Measurements from ENCODE around the gene SPAG9. TPM values are rescaled to one million over a fixed set of nuclear protein-coding genes. Genes with fewer than 3 reads are reported as not detected.

SPAG9 gene
- total RNA-seq, 4 donors from 2014 or later = 117 to 240 (median 154) TPM

DNA sequence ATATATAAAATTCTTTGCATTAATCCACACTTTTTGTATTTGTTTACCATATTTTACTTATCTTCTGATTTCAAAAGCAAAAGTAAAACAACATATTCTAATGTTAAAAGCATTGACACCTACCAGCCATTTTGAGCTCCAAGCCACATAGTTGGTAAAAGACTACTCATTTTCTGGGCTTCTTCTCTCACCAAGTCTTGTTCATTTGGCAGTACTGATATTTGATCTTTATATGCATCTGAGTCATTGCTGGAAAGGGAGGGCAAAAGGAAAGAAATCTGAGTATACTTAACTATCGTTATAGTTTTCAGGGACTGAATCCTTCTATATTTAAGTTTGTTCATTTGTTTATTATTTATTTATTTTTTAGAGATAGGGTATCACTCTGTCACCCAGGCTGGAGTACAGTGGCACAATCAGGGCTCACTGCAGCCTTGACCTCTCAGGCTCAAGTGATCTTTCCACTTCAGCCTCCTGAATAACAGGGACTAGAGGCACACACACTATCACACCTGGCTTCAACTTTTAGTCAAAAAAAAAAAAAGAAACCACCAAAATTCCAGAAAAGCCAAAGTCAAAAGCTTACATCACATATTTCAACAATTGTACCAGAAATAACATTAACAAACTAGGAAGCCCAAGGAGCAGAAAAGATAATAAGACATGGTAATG, 133.5 kb downstream of the SPAG9 start:
- H3K27me3 ChIP-seq = no peaks in the 10 kb centered on the region
- DNase-seq = no peak
- no peaks in the 10 kb centered on the region for H3K9me3 ChIP-seq
- H3K36me3 ChIP-seq = peaks cover 26 to 43% of the 10 kb centered on the region in 2 donors
- no peak overlapping the region for H3K4me3 ChIP-seq (replicated peaks in 1 of 3)
- intact Hi-C loops (cut with DNase I) = no loop called here
- WGBS, 2 donors = 79 to 90% methylated on average over 1 of the region's 1 CpG
- H3K4me1 ChIP-seq = peaks cover 3 to 6% of the 10 kb centered on the region in 2 donors
- peak overlapping the region in 1 of 3 donors; percentile 24 for H3K27ac ChIP-seq
- TF ChIP-seq POLR2A (IDR thresholded peaks at IDR 0.05) = no peak
- TF ChIP-seq, protein P1, sequence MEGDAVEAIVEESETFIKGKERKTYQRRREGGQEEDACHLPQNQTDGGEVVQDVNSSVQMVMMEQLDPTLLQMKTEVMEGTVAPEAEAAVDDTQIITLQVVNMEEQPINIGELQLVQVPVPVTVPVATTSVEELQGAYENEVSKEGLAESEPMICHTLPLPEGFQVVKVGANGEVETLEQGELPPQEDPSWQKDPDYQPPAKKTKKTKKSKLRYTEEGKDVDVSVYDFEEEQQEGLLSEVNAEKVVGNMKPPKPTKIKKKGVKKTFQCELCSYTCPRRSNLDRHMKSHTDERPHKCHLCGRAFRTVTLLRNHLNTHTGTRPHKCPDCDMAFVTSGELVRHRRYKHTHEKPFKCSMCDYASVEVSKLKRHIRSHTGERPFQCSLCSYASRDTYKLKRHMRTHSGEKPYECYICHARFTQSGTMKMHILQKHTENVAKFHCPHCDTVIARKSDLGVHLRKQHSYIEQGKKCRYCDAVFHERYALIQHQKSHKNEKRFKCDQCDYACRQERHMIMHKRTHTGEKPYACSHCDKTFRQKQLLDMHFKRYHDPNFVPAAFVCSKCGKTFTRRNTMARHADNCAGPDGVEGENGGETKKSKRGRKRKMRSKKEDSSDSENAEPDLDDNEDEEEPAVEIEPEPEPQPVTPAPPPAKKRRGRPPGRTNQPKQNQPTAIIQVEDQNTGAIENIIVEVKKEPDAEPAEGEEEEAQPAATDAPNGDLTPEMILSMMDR (IDR thresholded peaks at IDR 0.05) = no peak

DNA sequence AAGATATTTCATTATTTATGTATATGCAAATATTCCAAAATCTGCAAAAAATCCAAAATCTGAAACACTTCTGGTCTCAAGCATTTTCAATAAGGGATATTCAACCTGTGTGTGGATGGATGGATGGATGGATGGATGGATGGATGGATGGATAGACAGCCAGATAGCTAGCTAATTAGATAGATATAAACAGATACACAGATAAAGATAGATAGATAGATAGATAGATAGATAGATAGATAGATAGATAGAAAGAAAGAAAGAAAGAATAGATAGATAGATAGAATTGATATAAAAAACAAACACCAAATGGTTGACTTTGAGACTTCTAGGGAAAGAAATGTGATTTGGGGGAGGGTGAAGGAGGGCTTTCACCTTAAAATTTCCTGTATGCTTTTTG, 139.4 kb downstream of the SPAG9 start:
- peaks cover 22 to 43% of the 10 kb centered on the region in 2 donors for H3K36me3 ChIP-seq
- H3K4me1 ChIP-seq = peaks cover 3 to 32% of the 10 kb centered on the region in 2 donors
- H3K9me3 ChIP-seq = no peaks in the 10 kb centered on the region
- no peaks in the 10 kb centered on the region for H3K27me3 ChIP-seq
- intact Hi-C loops (cut with DNase I) = no loop called here
- DNase-seq = no peak
- no peak overlapping the region for H3K4me3 ChIP-seq (replicated peaks in 1 of 3)
- no peak for TF ChIP-seq POLR2A (IDR thresholded peaks at IDR 0.05)
- TF ChIP-seq, protein P1 (IDR thresholded peaks at IDR 0.05) = no peak
- no peak overlapping the region for H3K27ac ChIP-seq

DNA sequence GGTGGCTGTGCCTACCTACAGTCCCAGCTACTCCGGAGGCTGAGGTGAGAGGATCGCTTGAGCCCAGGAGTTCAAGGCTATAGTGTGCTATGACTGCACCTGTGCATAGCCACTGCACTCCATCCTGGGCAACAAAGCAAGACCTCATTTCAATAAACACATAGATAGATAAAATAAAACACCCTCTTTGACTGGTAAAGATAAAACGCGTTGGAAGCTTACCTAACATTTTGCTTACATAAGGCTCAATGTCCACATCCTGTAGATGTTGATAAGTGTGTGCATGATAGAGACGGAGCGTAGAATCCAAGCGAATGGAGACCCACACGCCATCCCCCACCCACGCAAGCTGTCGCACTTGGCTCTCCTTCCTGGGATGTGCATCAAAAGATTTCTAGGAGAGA, 141.1 kb downstream of the SPAG9 start:
- WGBS, 2 donors = 96 to 97% methylated on average over 10 of the region's 10 CpGs
- H3K27me3 ChIP-seq = no peaks in the 10 kb centered on the region
- TF ChIP-seq, protein P1 (IDR thresholded peaks at IDR 0.05) = no peak
- TF ChIP-seq POLR2A (IDR thresholded peaks at IDR 0.05) = no peak
- no peak overlapping the region for H3K4me3 ChIP-seq (replicated peaks in 1 of 3)
- H3K27ac ChIP-seq = peak overlapping the region in 1 of 3 donors; percentile 68
- intact Hi-C loops (cut with DNase I) = no loop called here
- peaks cover 0 to 25% of the 10 kb centered on the region in 2 donors for H3K4me1 ChIP-seq
- H3K9me3 ChIP-seq = no peaks in the 10 kb centered on the region
- H3K36me3 ChIP-seq = peaks cover 22 to 40% of the 10 kb centered on the region in 2 donors
- no peak for DNase-seq

DNA sequence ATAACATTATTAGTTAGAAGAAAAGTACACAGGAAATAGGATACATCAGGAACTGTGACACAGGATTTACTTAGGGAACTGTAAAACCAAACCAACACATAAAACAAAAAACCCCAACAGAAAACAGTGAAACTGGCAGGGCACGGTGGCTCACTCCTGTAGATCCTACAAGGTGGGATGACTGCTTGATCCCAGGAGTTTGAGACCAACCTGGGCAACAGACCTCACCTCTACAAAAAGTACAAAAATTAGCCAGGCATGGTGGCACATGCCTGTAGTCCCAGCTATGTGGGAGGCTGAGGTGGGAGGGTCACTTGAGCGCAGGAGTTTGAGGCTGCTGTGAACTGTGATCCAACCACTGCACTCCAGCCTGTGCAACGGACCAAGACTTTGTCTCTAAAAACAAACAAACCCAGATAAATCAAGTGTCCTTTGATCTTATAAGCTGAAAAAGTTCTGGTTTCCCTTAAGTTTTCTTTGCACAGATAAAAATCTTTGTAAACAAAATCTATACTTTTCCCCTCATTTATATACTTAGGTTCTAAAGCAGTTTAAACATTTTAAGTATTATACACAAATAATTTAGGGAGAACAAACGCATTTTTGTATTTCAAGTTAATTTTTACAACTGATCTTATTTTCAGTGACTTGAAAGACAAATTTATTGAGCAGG, 143.0 kb downstream of the SPAG9 start:
- Histone ChIP-seq H3K27ac (peak overlapping the region; percentile 42 to 68 (median 55)), H3K36me3 (peaks cover 22 to 48% of the 10 kb centered on the region in 2 donors), H3K27me3 (no peaks in the 10 kb centered on the region), H3K4me3 (replicated peaks in 1 of 3) (no peak overlapping the region), H3K4me1 (peaks cover 8 to 34% of the 10 kb centered on the region in 2 donors), H3K9me3 (no peaks in the 10 kb centered on the region)
- DNase-seq = peak; percentile 44 to 50
- intact Hi-C loops (cut with DNase I) = no loop called here
- TF ChIP-seq POLR2A (IDR thresholded peaks at IDR 0.05) = no peak
- TF ChIP-seq, protein P1 (IDR thresholded peaks at IDR 0.05) = no peak
- 48 to 76% methylated on average over 4 of the region's 4 CpGs for WGBS, 2 donors

DNA sequence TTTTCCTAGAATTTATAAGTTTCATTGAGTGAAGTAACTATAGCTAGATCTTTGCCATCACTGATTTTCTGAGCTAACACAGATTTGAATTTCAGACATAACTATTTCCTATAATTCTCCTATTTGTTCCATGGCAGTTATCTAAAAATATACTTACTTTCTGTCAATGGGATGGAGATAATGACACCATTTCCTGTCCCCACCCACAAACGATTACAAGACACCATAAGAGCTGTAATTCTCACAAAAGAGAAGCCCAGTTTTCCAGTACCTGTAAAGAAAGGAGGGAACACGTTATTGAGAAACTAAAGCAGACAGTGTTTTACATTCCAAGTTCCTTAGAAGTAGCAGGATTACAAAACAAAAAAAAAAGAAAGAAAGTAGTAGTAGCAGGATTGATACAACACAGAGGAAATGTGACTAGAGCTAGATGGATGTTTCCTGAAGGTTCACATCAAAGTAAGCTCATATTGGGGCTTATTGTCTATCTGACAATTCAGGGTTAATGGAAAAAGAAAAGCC, 143.7 kb downstream of the SPAG9 start:
- 41 to 47% methylated on average over 2 of the region's 2 CpGs for WGBS, 2 donors
- no peak for TF ChIP-seq POLR2A (IDR thresholded peaks at IDR 0.05)
- TF ChIP-seq, protein P1 (IDR thresholded peaks at IDR 0.05) = no peak
- Histone ChIP-seq H3K4me1 (peaks cover 12 to 40% of the 10 kb centered on the region in 2 donors), H3K9me3 (no peaks in the 10 kb centered on the region), H3K27ac (peak overlapping the region; percentile 42 to 68 (median 55)), H3K4me3 (replicated peaks in 1 of 3) (no peak overlapping the region), H3K27me3 (no peaks in the 10 kb centered on the region), H3K36me3 (peaks cover 16 to 43% of the 10 kb centered on the region in 2 donors)
- no peak for DNase-seq
- intact Hi-C loops (cut with DNase I) = no loop called here
